AG04449 (cell line): ENCODE measurements around the gene LRP2BP.

Source experiments
- CTCF ChIA-PET: fragments of 350-600 bp; formaldehyde crosslinking; extraction: SDS; loops from one replicate; lab custom pipeline; 2021; ENCODE audit warnings: antibody characterized with exemption; lab: Yijun Ruan, JAX
- POLR2A ChIA-PET: fragments of 400-600, 350-600 bp; formaldehyde crosslinking; extraction: SDS; loops from one replicate; lab custom pipeline; 2020; ENCODE audit warnings: antibody characterized with exemption, inconsistent platforms; lab: Yijun Ruan, JAX
- DNase-seq: peaks from one replicate; pipeline ENCODE4 v3.0.0-alpha.2; 2010; ENCODE audit warnings: low read depth, low spot score
- H3K4me3 ChIP-seq: 2 replicates; pipeline ENCODE4 v1.5.1; 2011; ENCODE audit warnings: low read depth, mild to moderate bottlenecking, control low read depth, low read length
- TF ChIP-seq, protein P1 (sequence below): IDR thresholded peaks from one replicate; pipeline ENCODE4 v1.5.1; 2011; ENCODE audit warnings: mild to moderate bottlenecking, moderate library complexity, low read length, control low read depth, inconsistent platforms; ENCODE audit not compliant: insufficient read depth; ENCODE audit errors: missing control alignments

LRP2BP gene

DNA sequence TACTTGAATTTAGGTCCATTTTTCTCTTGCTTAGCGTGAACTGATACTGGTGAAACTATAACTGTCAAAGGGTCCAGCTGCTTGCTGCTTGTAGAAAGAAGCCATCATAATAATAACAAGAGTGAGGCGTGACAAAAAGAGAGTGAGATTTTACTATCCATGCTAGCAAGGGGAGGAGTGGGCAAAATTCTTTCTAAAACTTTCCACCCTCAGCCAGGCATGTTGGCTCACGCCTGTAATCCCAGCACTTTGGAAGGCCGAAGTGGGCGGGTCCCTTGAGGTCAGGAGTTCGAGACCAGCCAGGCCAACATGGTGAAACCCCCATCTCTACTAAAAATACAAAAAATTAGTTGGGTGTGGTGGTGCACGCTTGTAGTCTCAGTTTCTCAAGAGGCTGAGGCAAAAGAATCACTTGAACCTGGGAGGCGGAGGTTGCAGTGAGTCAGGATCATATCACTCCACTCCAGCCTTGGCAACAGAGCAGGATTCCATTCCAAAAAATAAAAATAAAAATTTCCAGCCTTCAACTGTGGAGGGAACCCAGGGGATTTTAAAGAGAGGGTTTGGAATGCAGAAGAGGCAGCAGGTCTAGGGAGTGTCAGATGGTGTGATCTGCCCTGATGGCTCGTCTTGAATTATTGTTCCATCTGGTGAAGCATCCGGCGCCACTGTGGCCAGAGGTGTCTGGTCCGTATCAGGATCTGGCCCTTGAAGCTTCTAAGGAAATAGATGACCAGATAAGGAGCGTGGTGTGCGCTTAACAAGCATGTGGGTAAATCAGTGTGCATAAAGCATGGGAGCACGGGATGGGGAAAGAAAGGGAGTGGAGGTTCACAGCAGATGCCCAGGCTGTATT, 51.8 kb downstream of the LRP2BP start:
- TF ChIP-seq, protein P1, sequence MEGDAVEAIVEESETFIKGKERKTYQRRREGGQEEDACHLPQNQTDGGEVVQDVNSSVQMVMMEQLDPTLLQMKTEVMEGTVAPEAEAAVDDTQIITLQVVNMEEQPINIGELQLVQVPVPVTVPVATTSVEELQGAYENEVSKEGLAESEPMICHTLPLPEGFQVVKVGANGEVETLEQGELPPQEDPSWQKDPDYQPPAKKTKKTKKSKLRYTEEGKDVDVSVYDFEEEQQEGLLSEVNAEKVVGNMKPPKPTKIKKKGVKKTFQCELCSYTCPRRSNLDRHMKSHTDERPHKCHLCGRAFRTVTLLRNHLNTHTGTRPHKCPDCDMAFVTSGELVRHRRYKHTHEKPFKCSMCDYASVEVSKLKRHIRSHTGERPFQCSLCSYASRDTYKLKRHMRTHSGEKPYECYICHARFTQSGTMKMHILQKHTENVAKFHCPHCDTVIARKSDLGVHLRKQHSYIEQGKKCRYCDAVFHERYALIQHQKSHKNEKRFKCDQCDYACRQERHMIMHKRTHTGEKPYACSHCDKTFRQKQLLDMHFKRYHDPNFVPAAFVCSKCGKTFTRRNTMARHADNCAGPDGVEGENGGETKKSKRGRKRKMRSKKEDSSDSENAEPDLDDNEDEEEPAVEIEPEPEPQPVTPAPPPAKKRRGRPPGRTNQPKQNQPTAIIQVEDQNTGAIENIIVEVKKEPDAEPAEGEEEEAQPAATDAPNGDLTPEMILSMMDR, result no peak
- CTCF ChIA-PET, result interaction anchor here (0.9 kb wide), 1 partner anchor 15 kb away, joined by 3 read pairs; no protein-coding TSS in a partner anchor

DNA sequence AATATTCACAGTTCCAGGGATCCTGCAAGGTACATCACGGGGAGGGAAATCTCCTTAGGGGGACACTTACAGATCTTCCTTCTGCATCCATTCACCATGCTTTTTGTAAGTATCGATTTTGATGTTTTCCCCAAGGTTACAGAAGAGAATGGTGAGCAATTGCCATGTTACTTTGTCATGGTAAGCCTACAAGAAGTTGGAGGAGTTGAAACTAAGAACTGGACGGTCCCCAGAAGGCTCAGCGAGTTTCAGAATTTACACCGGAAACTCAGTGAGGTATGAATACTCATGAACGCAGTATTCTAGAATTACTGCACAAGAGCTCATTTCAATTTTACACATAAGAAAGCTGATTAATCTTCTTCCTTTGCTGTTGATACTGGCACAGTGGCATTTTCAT, 53.9 kb downstream of the LRP2BP start:
- POLR2A ChIA-PET, result no interaction called here
- CTCF ChIA-PET, result no interaction called here
- no peak for DNase-seq
- H3K4me3 ChIP-seq, result no peak overlapping the region
- TF ChIP-seq, protein P1, result no peak

More for the DNA sequence above, 51.8 kb downstream of the LRP2BP start:
- no peak overlapping the region; the same call in 1 of the 2 replicates for H3K4me3 ChIP-seq
- DNase-seq, result peak; percentile 29
- POLR2A ChIA-PET, result interaction anchor here (0.6 kb wide), 1 partner anchor 70 kb away, joined by 4 read pairs; no protein-coding TSS in a partner anchor

DNA sequence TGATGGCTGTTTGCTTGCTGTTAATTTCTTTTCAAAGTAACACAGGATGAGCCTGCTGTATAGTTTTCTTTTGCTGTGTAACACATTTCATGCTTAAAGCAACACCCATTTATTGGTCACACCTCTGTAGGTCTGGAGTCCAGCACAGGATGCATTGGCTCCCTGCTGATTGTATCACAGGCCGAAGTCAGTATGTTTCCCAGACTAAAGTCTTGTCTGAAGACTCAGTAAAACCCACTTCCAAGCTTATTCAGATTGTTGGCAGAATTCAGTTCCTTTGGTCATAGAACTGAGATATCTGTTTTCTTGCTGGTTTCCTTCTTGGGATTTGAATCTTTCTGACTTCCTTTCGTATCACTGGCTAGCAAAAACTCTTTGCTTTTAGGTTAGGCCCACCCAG, 54.3 kb downstream of the LRP2BP start:
- TF ChIP-seq, protein P1, result no peak
- no peak for DNase-seq
- no peak overlapping the region for H3K4me3 ChIP-seq
- POLR2A ChIA-PET, result no interaction called here
- CTCF ChIA-PET, result no interaction called here

DNA sequence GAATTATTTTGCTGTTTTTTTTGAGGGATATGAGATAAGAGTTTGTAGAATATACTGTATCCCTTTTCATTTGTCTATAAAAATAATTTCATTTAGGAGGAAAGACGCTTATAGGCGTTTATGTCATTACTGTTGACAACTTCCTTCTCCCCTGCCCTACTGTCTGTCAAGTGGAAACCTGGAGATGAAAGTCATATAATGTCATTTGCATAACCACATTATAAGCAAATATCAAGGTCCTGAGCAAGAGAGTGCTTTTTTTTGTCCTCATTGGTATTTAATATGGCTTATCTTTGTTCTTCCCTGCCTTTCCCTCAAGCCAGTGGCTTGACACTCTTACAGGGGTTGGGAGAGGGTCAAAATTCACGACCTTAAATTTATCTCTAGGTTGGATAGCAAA, 55.8 kb downstream of the LRP2BP start:
- H3K4me3 ChIP-seq, result no peak overlapping the region
- TF ChIP-seq, protein P1, result no peak
- ChIA-PET CTCF (no interaction called here), POLR2A (no interaction called here)
- no peak for DNase-seq

DNA sequence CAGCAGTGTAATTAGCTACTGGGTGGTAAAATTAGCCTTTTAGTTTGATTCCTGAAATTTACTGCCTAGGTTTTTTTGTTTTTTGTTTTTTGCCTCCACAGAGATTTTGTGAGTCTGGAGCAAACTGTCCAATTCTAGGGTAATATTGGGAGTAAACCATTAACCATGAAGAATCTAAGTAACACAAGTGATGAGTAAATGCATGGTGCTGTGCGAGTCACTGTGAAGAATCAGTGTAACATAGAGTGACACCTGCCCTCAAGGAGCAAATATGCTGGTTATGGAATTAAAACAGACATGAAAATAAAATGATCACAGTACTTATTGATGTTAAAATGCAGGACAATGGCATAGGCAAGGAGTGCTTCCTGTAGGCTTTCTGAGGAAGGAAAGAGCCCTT, 60.1 kb downstream of the LRP2BP start:
- POLR2A ChIA-PET, result no interaction called here
- no peak for DNase-seq
- no peak overlapping the region for H3K4me3 ChIP-seq

DNA sequence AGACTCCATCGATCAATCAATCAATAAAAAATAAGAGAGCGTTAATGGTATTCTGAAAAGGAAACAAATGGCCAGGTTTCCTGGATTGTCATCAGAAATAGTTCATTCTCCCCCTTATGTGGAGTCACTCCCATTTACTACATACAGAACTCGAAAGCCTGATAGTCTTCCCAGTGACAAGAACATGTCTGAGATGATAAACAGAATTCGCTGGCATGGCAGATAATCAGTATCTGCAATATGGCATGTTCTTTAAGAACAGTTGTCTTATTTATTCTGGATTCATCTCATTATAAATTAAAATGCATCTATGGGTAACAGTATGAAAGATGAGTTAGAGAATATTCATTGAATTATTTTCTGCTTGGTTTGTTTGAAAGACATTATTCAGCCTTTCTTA, 61.4 kb downstream of the LRP2BP start:
- CTCF ChIA-PET, result no interaction called here
- no peak for DNase-seq
- TF ChIP-seq, protein P1, result no peak
- no peak overlapping the region for H3K4me3 ChIP-seq
- POLR2A ChIA-PET, result interaction anchor here (1.1 kb wide), 1 partner anchor 11 kb away, joined by 3 read pairs; no protein-coding TSS in a partner anchor

More for the DNA sequence above, 60.1 kb downstream of the LRP2BP start:
- TF ChIP-seq, protein P1, result no peak
- CTCF ChIA-PET, result interaction anchor here (0.5 kb wide), 1 partner anchor 12 kb away, joined by 3 read pairs; no protein-coding TSS in a partner anchor
